SK-N-SH treated with all-trans-retinoic acid at 6 μM for 48 hours (cell line): ENCODE measurements around the gene CEACAM18.

Experiments used
- ARNTL ChIP-seq: fragments of 450-650 bp; formaldehyde crosslinking; IDR thresholded peaks from 2 replicates; pipeline ENCODE4 v1.5.0; 2020; ENCODE audit warnings: low read depth, mild to moderate bottlenecking, moderate library complexity, borderline replicate concordance
- BACH2 ChIP-seq: fragments of 250-450 bp; sonication (Bioruptor Pico); IDR thresholded peaks from 2 replicates; pipeline ENCODE4 v1.9.0; 2021; ENCODE audit warnings: mild to moderate bottlenecking, borderline replicate concordance
- GLIS3 ChIP-seq: fragments of 250-450 bp; sonication (Bioruptor Pico); IDR thresholded peaks from 2 replicates; pipeline ENCODE4 v1.5.0; 2020; ENCODE audit warnings: mild to moderate bottlenecking, moderate library complexity
- OSR1 ChIP-seq: fragments of 250-450 bp; sonication (Bioruptor Pico); IDR thresholded peaks from 2 replicates; pipeline ENCODE4 v1.8.0; 2022; ENCODE audit warnings: moderate library complexity, mild to moderate bottlenecking, inconsistent platforms
- PPARA ChIP-seq: fragments of 250-450 bp; sonication (Bioruptor Pico); IDR thresholded peaks from 2 replicates; pipeline ENCODE4 v1.5.0; 2020; ENCODE audit warnings: mild to moderate bottlenecking, borderline replicate concordance
- RARB ChIP-seq: fragments of 250-450 bp; sonication (Bioruptor Pico); IDR thresholded peaks from 2 replicates; pipeline ENCODE4 v1.8.0; 2021; ENCODE audit warnings: mild to moderate bottlenecking, moderate library complexity
- TSHZ2 ChIP-seq: fragments of 250-450 bp; sonication (Bioruptor Pico); IDR thresholded peaks from 2 replicates; pipeline ENCODE4 v1.5.0; 2020; ENCODE audit warnings: mild to moderate bottlenecking, moderate library complexity

- TF ChIP-seq OSR1 (CRISPR knock-in tag) (no peak), BACH2 (no peak), PPARA (CRISPR knock-in tag) (no peak), GLIS3 (no peak), ARNTL (CRISPR knock-in tag) (no peak), RARB (CRISPR knock-in tag) (no peak), TSHZ2 (CRISPR knock-in tag) (no peak)
These were observed 31.7 kb downstream of the CEACAM18 start for GRCh38 chr19:51509823-51510660.
